ENCODE results near the gene DMAP1. TPM values are rescaled to one million over a fixed set of nuclear protein-coding genes. Genes with fewer than 3 reads are reported as not detected.

The DMAP1 gene
- total RNA-seq, 1 donor: 33.7 TPM

- no peak for DNase-seq (ENCODE audit: low read depth in 2 of 3, low spot score in 2 of 3)
Measured at GRCh38 chr1:44251989-44252671, 38.9 kb downstream of the DMAP1 start.

- peak in 1 of 3 donors; percentile 37 for DNase-seq (ENCODE audit: low read depth in 2 of 3, low spot score in 2 of 3)
Measured at GRCh38 chr1:44254392-44254910, 41.2 kb downstream of the DMAP1 start.

- DNase-seq (ENCODE audit: low read depth in 2 of 3, low spot score in 2 of 3): no peak
Measured at GRCh38 chr1:44256762-44257554, 43.7 kb downstream of the DMAP1 start.

GRCh38 chr1:44259090-44259489 lies 45.8 kb downstream of the DMAP1 start:
- no peak for DNase-seq (ENCODE audit: low read depth in 2 of 3, low spot score in 2 of 3)

GRCh38 chr1:44260792-44261170 lies 47.5 kb downstream of the DMAP1 start:
- DNase-seq (ENCODE audit: low read depth in 2 of 3, low spot score in 2 of 3): no peak

- DNase-seq (ENCODE audit: low read depth in 2 of 3, low spot score in 2 of 3): no peak
Measured at GRCh38 chr1:44261171-44261817, 48.0 kb downstream of the DMAP1 start.

GRCh38 chr1:44261962-44262361 lies 48.7 kb downstream of the DMAP1 start:
- DNase-seq (ENCODE audit: low read depth in 2 of 3, low spot score in 2 of 3): no peak

- no peak for DNase-seq (ENCODE audit: low read depth in 2 of 3, low spot score in 2 of 3)
Measured at GRCh38 chr1:44262414-44262813, 49.1 kb downstream of the DMAP1 start.

GRCh38 chr1:44262816-44263567 lies 49.7 kb downstream of the DMAP1 start:
- no peak for DNase-seq (ENCODE audit: low read depth in 2 of 3, low spot score in 2 of 3)

- DNase-seq (ENCODE audit: low read depth in 2 of 3, low spot score in 2 of 3): no peak
Measured at GRCh38 chr1:44263568-44264450, 50.5 kb downstream of the DMAP1 start.

GRCh38 chr1:44264451-44264771 lies 51.1 kb downstream of the DMAP1 start:
- no peak for DNase-seq (ENCODE audit: low read depth in 2 of 3, low spot score in 2 of 3)

GRCh38 chr1:44265656-44266358 lies 52.5 kb downstream of the DMAP1 start:
- no peak for DNase-seq (ENCODE audit: low read depth in 2 of 3, low spot score in 2 of 3)

GRCh38 chr1:44266400-44267344 lies 53.4 kb downstream of the DMAP1 start:
- DNase-seq (ENCODE audit: low read depth in 2 of 3, low spot score in 2 of 3): no peak

- DNase-seq (ENCODE audit: low read depth in 2 of 3, low spot score in 2 of 3): no peak
Measured at GRCh38 chr1:44267438-44267837, 54.2 kb downstream of the DMAP1 start.

- DNase-seq (ENCODE audit: low read depth in 2 of 3, low spot score in 2 of 3): no peak
Measured at GRCh38 chr1:44268054-44268453, 54.8 kb downstream of the DMAP1 start.
